Rectal smooth muscle tissue (tissue), 1 donor: ENCODE measurements around the gene ARL13B.

Experiments
- H3K27ac ChIP-seq: one replicate; pipeline ENCODE4 v1.7.0; 2013; ENCODE audit warnings: low read depth, low read length, inconsistent platforms
- H3K27me3 ChIP-seq: one replicate; pipeline ENCODE4 v1.7.0; 2013; ENCODE audit warnings: low read length; ENCODE audit not compliant: control insufficient read depth, insufficient read depth
- H3K36me3 ChIP-seq: one replicate; pipeline ENCODE4 v1.7.0; 2013; ENCODE audit warnings: low read length; ENCODE audit not compliant: control insufficient read depth, insufficient read depth
- H3K4me1 ChIP-seq: one replicate; pipeline ENCODE4 v1.7.0; 2013; ENCODE audit warnings: low read length; ENCODE audit not compliant: control insufficient read depth, insufficient read depth
- H3K4me3 ChIP-seq: one replicate; pipeline ENCODE4 v1.7.0; 2013; ENCODE audit warnings: low read length
- H3K9ac ChIP-seq: one replicate; pipeline ENCODE4 v1.7.0; 2013; ENCODE audit warnings: low read length

ARL13B gene

DNA sequence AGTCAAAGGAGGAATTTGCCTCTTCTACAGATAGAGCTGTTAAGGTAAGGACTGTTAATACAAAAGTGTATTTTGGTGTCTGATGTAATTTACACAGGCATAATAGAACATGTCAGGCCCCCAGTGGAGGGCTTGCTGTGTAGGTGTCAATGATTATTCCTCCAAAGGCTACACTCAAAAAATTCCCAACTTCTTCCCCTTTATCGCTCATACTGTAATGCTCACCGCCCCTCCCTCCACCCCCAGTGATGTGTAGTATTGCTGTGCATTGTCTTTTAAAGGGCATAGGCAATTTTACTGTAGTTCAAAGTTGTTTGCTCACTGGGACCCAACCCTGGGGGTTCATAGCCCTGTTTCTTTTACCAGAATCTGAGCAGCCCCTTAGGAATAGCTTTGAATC, 115.2 kb downstream of the ARL13B start:
- no peak overlapping the region for H3K4me3 ChIP-seq
- peaks cover 11% of the 10 kb centered on the region for H3K36me3 ChIP-seq
- no peaks in the 10 kb centered on the region for H3K4me1 ChIP-seq
- H3K27me3 ChIP-seq, result no peaks in the 10 kb centered on the region
- no peak overlapping the region for H3K9ac ChIP-seq
- no peak overlapping the region for H3K27ac ChIP-seq

DNA sequence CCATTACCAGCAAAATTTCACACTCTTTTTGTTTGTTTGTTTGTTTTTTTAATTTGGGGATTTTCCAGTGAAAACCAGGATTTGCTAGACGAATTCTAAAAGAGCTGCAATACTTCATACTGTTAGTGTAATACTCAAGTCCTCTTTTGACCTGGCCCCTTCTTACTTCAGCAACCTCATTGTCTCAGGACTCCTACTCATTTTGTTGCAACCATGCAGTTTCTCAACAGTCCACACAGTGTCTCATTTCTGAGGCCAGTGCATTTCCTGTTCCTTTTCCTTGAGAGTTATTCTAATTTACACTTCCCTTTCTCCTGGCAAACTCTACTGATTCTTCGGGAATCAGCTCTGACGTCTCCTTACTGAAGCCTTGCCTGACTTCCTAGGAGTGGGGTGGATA, 118.5 kb downstream of the ARL13B start:
- Histone ChIP-seq H3K36me3 (peaks cover 6% of the 10 kb centered on the region), H3K27me3 (no peaks in the 10 kb centered on the region), H3K4me3 (no peak overlapping the region), H3K4me1 (no peaks in the 10 kb centered on the region), H3K9ac (no peak overlapping the region), H3K27ac (no peak overlapping the region)

- Histone ChIP-seq H3K4me3 (no peak overlapping the region), H3K4me1 (no peaks in the 10 kb centered on the region), H3K9ac (no peak overlapping the region), H3K27ac (no peak overlapping the region), H3K27me3 (no peaks in the 10 kb centered on the region), H3K36me3 (peaks cover 6% of the 10 kb centered on the region)
Observed at GRCh38 chr3:94099311-94099710, 119.4 kb downstream of the ARL13B start.

DNA sequence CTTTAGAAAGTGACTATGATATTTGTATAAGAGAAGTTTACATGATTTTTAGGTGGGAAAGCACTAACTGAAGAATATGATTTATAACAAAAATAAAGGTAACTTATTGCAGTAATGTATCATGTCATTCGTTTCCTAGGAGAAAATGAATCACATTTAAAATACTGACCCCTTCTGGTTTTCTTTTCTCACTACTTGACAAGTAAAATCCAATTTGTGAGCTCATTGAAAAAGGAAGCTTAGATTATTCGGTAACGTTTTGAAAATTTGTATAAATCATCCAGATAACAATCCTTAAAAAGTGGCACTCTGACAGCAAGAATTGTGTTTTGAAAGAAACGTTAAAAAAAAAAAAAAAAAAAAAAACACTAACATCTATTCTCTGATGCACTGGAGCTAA, 121.9 kb downstream of the ARL13B start:
- Histone ChIP-seq H3K36me3 (peaks cover 6% of the 10 kb centered on the region), H3K27ac (no peak overlapping the region), H3K4me1 (no peaks in the 10 kb centered on the region), H3K27me3 (no peaks in the 10 kb centered on the region), H3K9ac (no peak overlapping the region), H3K4me3 (no peak overlapping the region)
